Body of pancreas (tissue), 4 donors: ENCODE measurements around the gene RANBP1. TPM values are rescaled to one million over a fixed set of nuclear protein-coding genes. Genes with fewer than 3 reads are reported as not detected.
A peak's percentile ranks its signal among the peaks of the same experiment; 100 is the strongest.

Experiments
- ATAC-seq: fragments of 150-250 bp; one replicate; pipeline ENCODE4 v1.9.1; 2016
- DNase-seq, 4 donors: peaks; one replicate each; pipeline ENCODE4 v3.0.0-alpha.2; 2019
- H3K27ac ChIP-seq, 4 donors: fragments of 200-600 bp; sonication (generic); 1 replicate in 3 of 4; 2 replicates in 1 of 4; pipeline versions ENCODE4 v1.5.1 to v1.6.1; 2016 to 2019; ENCODE audit warnings: mild to moderate bottlenecking in 1 of 4, mixed read lengths in 1 of 4, moderate library complexity in 1 of 4
- H3K27me3 ChIP-seq, 2 donors: fragments of 200-600 bp; sonication (generic); one replicate each; pipeline ENCODE4 v1.6.0; 2016; ENCODE audit warnings: mild to moderate bottlenecking in 1 of 2
- H3K36me3 ChIP-seq, 2 donors: fragments of 200-600 bp; sonication (generic); replicated peaks in 1 of 2; 2 replicates each; pipeline ENCODE4 v1.5.1; 2016; ENCODE audit warnings: low read depth in 2 of 2; ENCODE audit not compliant: insufficient read depth in 1 of 2
- H3K4me1 ChIP-seq: fragments of 200-600 bp; sonication (generic); one replicate; pipeline ENCODE4 v1.6.0; 2016
- H3K4me3 ChIP-seq, 2 donors: fragments of 200-600 bp; sonication (generic); 1 replicate in 1 of 2; 2 replicates in 1 of 2; pipeline ENCODE4 v1.5.1; 2016 to 2019
- H3K9me3 ChIP-seq, 3 donors: fragments of 200-600 bp; sonication (generic); 1 replicate in 2 of 3; 2 replicates in 1 of 3; pipeline ENCODE4 v1.5.1; 2016
- POLR2A ChIP-seq, 3 donors: fragments of 450-650 bp; IDR thresholded peaks; one replicate each; pipeline ENCODE4 v1.6.1; 2016; ENCODE audit warnings: antibody characterized with exemption in 3 of 3, mild to moderate bottlenecking in 2 of 3
- WGBS, 2 donors: methylation state at CpG; one replicate each; pipeline ENCODE4 v1.1.5; 2017; 5-methylcytosine and 5-hydroxymethylcytosine counted together
- intact Hi-C: fragments of 100-400 bp; cut with DNase I; formaldehyde crosslinking; loops from one replicate; pipeline ENCODE4 v1.15.1; 2023
- total RNA-seq, 2 donors: library from RNA; depleted of rRNA; stranded (reverse); fragments of >200 nt; gene quantifications; one replicate each; pipeline ENCODE4 v1.1.0, GENCODE V29; 2016
- TF ChIP-seq, protein P1 (sequence below), 7 experiments: fragments of 450-650 bp in 4 of 7; fragments of 200-600 bp in 3 of 7; sonication (generic) in 3 of 7; IDR thresholded peaks; one replicate each; pipeline ENCODE4 v1.5.1; 2016 to 2019; ENCODE audit warnings: antibody characterized with exemption in 7 of 7

Gene RANBP1
- total RNA-seq, 2 donors from 2014 or later: 69.3 to 134 TPM

DNA sequence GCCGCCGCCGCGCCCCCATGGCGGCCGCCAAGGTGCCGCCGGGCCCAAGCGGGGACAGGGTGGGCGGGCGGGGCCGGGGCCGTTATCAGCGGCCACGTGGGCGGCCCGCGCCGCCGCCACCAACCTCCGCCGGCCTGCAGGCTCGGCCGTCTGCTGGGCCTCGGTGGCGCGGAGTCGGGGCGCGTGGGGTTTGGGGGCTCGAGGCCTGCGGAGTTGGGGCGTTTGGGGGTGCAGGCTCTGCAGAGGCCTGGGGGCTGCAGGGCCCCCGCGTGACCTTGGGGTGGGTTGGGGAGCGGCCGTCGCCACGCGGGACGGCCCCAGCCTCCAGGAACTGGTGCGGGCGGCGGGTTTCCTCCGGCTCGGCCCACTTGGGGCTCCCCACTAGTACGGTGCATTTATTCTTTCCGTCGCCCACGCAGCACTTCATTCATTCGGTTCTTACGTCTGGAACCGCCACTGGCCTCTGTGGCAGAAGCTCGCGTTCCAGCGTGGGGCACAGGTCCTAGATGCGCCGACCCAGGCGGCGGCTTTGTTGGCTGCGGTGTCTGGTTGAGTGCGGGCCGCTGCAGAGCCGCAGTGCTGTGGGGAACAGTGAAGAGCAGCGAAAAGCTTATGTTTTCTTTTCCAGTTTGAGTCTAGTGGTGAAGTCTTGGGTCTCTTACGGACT lies 1.9 kb downstream of the RANBP1 start:
- Histone ChIP-seq H3K4me3 (peak overlapping the region; percentile 38 to 82), H3K4me1 (peaks cover 48% of the 10 kb centered on the region), H3K9me3 (no peaks in the 10 kb centered on the region), H3K27me3 (no peaks in the 10 kb centered on the region), H3K27ac (peak overlapping the region; percentile 50 to 93 (median 78)), H3K36me3 (peaks cover 0 to 8% of the 10 kb centered on the region in 2 donors)
- no peak for TF ChIP-seq POLR2A (IDR thresholded peaks at IDR 0.05)
- TF ChIP-seq, protein P1, sequence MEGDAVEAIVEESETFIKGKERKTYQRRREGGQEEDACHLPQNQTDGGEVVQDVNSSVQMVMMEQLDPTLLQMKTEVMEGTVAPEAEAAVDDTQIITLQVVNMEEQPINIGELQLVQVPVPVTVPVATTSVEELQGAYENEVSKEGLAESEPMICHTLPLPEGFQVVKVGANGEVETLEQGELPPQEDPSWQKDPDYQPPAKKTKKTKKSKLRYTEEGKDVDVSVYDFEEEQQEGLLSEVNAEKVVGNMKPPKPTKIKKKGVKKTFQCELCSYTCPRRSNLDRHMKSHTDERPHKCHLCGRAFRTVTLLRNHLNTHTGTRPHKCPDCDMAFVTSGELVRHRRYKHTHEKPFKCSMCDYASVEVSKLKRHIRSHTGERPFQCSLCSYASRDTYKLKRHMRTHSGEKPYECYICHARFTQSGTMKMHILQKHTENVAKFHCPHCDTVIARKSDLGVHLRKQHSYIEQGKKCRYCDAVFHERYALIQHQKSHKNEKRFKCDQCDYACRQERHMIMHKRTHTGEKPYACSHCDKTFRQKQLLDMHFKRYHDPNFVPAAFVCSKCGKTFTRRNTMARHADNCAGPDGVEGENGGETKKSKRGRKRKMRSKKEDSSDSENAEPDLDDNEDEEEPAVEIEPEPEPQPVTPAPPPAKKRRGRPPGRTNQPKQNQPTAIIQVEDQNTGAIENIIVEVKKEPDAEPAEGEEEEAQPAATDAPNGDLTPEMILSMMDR (IDR thresholded peaks at IDR 0.05): no peak
- intact Hi-C loops: no loop called here
- 0 to 1% methylated on average over 8 to 41 of the region's 66 CpGs for WGBS, 2 donors
- DNase-seq (peak in 2 of 4 donors; percentile 28 to 43), ATAC-seq (peak; percentile 22)

GRCh38 chr22:20118300-20119020 lies 2.6 kb downstream of the RANBP1 start:
- DNase-seq (no peak), ATAC-seq (no peak)
- intact Hi-C loops: no loop called here
- TF ChIP-seq POLR2A (IDR thresholded peaks at IDR 0.05): no peak
- TF ChIP-seq, protein P1 (IDR thresholded peaks at IDR 0.05): no peak
- Histone ChIP-seq H3K9me3 (no peaks in the 10 kb centered on the region), H3K36me3 (peaks cover 0 to 8% of the 10 kb centered on the region in 2 donors), H3K27ac (peak overlapping the region in 2 of 4 donors; percentile 87 to 93), H3K4me3 (peak overlapping the region; percentile 38 to 82), H3K27me3 (no peaks in the 10 kb centered on the region), H3K4me1 (peaks cover 41% of the 10 kb centered on the region)
- WGBS, 2 donors: 21 to 26% methylated on average over 8 of the region's 8 CpGs

DNA sequence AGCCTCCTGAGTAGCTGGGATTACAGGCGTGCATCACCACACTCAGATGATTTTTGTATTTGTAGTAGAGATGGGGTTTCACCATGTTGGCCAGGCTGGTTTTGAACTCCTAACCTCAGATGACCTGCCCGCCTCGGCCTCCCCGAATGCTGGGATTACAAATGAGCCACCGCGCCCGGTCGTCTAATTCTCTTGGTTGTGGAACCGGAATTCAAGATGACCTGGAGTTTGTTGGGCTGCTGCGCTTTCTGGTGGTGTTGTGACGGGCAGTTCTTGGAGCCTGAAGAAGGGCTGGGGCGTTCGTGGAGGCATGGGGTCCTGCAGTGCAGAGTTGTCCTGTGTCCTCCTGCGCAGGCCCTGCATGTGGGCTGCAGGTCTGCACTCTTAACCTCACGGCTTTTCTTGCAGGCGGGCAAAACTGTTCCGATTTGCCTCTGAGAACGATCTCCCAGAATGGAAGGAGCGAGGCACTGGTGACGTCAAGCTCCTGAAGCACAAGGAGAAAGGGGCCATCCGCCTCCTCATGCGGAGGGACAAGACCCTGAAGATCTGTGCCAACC lies 6.0 kb downstream of the RANBP1 start:
- no peak for ATAC-seq
- H3K4me1 ChIP-seq: peaks cover 20% of the 10 kb centered on the region
- DNase-seq: no peak
- no peak for TF ChIP-seq POLR2A (IDR thresholded peaks at IDR 0.05)
- TF ChIP-seq, protein P1 (IDR thresholded peaks at IDR 0.05): no peak
- no peaks in the 10 kb centered on the region for H3K27me3 ChIP-seq
- H3K9me3 ChIP-seq: no peaks in the 10 kb centered on the region
- 94 to 97% methylated on average over 7 to 22 of the region's 22 CpGs for WGBS, 2 donors
- H3K27ac ChIP-seq: no peak overlapping the region
- intact Hi-C loops: loop anchor here (5.0 kb wide), 1 partner anchor 150 kb away; no protein-coding TSS in a partner anchor
- peaks cover 0 to 6% of the 10 kb centered on the region in 2 donors for H3K36me3 ChIP-seq
- no peak overlapping the region for H3K4me3 ChIP-seq

GRCh38 chr22:20123366-20124082 lies 7.6 kb downstream of the RANBP1 start:
- Histone ChIP-seq H3K27ac (no peak overlapping the region), H3K9me3 (no peaks in the 10 kb centered on the region), H3K4me3 (no peak overlapping the region), H3K36me3 (peaks cover 0 to 6% of the 10 kb centered on the region in 2 donors), H3K27me3 (no peaks in the 10 kb centered on the region), H3K4me1 (peaks cover 17% of the 10 kb centered on the region)
- ATAC-seq: no peak
- intact Hi-C loops: loop anchor here (5.0 kb wide), 1 partner anchor 151 kb away; no protein-coding TSS in a partner anchor
- TF ChIP-seq POLR2A (IDR thresholded peaks at IDR 0.05): no peak
- TF ChIP-seq, protein P1 (IDR thresholded peaks at IDR 0.05): no peak
- DNase-seq: no peak
- 92 to 93% methylated on average over 7 to 13 of the region's 13 CpGs for whole genome bisulfite sequencing, 2 donors
